Measurements from ENCODE around the gene AMPH.

- TF ChIP-seq POLR2A (IDR thresholded peaks at IDR 0.05): no peak
- no peak for TF ChIP-seq CTCF (IDR thresholded peaks at IDR 0.05)
These were observed 89.7 kb downstream of the AMPH start for GRCh38 chr7:38541440-38541839.
